GM12864 (cell line): ENCODE results near the gene GALT.
"Not testable (repeated sequence)": the region's sequence is repeated elsewhere in the genome, so short reads cannot be mapped to it uniquely, and the experiment has no call there.

ENCODE experiments used
- DNase-seq: peaks from one replicate; pipeline ENCODE4 v3.0.0-alpha.2; 2011; ENCODE audit warnings: low read depth
- H3K4me3 ChIP-seq: 2 replicates; pipeline ENCODE4 v1.5.1; 2011; ENCODE audit warnings: mild to moderate bottlenecking, low read depth, low read length, control low read depth
- CTCF ChIP-seq: IDR thresholded peaks from 2 replicates; pipeline ENCODE4 v1.5.1; 2011; ENCODE audit warnings: low read depth, mild to moderate bottlenecking, moderate library complexity, low read length, control low read depth, inconsistent platforms; ENCODE audit errors: missing control alignments

The GALT gene

GRCh38 chr9:34635556-34635955, 10.9 kb upstream of the GALT start:
- no peak for DNase-seq
- no peak overlapping the region for H3K4me3 ChIP-seq
- TF ChIP-seq CTCF = no peak

DNA sequence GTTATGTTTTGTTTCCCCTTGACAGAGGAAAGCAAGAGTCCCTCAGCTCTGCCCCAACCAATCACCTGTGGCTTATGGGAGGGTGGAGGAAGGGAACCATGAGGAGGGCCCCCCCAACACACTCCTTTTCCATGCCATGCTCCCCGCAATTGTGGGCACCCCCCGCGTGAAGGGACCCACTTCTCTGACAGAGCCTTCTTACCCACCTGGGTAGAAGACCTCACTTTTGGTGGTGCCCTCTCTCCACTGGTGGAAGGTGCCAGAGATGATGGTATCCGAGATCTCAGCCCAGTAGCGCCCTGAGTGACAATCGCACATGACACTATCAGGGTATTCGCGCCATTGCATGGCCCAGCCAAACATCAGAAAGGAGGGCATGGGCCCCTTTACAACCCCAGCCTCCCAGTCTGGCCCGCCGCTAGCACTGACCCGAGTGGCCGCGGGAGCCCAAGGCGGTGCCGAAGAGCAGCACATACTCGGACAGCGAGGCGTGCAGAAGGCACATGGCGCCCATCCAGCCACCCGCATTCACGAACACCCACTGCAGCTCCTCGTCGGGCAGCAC, 9.6 kb upstream of the GALT start:
- peak overlapping the region; percentile 95 for H3K4me3 ChIP-seq
- no peak for TF ChIP-seq CTCF
- DNase-seq = no peak

GRCh38 chr9:34637356-34638137, 8.9 kb upstream of the GALT start, which contains the start of gene SIGMAR1:
SIGMAR1 (minus strand) TSS chr9:34637787; CDS start chr9:34637697, 90 bp downstream.
- peak within 1 kb of the TSS; percentile 95 for H3K4me3 ChIP-seq
- DNase-seq = peak; percentile 73
- TF ChIP-seq CTCF = no peak

GRCh38 chr9:34638138-34638445, 8.4 kb upstream of the GALT start:
- TF ChIP-seq CTCF = no peak

GRCh38 chr9:34639322-34639721, 7.2 kb upstream of the GALT start:
- not testable (repeated sequence) for H3K4me3 ChIP-seq, DNase-seq

More at GRCh38 chr9:34638138-34638445, 8.4 kb upstream of the GALT start:
- no peak for DNase-seq
- peak overlapping the region; percentile 95 for H3K4me3 ChIP-seq

GRCh38 chr9:34642679-34643078, 3.8 kb upstream of the GALT start:
- TF ChIP-seq CTCF = no peak
- no peak for DNase-seq
- no peak overlapping the region for H3K4me3 ChIP-seq

GRCh38 chr9:34644766-34645314, 1.6 kb upstream of the GALT start:
- no peak for DNase-seq
- no peak for TF ChIP-seq CTCF
- no peak overlapping the region for H3K4me3 ChIP-seq
